Measurements from ENCODE around the gene DERA.

The DERA gene

GRCh38 chr12:16086462-16086861 lies 175.3 kb downstream of the DERA start:
- Histone ChIP-seq H3K4me3 (ENCODE audit: low read length) (no peak overlapping the region), H3K27me3 (ENCODE audit: control insufficient read depth, insufficient read depth, low read length) (no peaks in the 10 kb centered on the region), H3K9ac (ENCODE audit: low read depth, low read length) (no peak overlapping the region), H3K9me3 (replicated peaks; ENCODE audit: low read length) (no peaks in the 10 kb centered on the region), H3K4me2 (ENCODE audit: low read length) (no peak overlapping the region), H3K36me3 (ENCODE audit: insufficient read depth, low read length) (no peaks in the 10 kb centered on the region), H3K4me1 (ENCODE audit: control insufficient read depth, insufficient read depth, low read length) (no peaks in the 10 kb centered on the region)

GRCh38 chr12:16086942-16087341 lies 175.8 kb downstream of the DERA start:
- H3K4me2 ChIP-seq (ENCODE audit: low read length): no peak overlapping the region
- no peak overlapping the region for H3K9ac ChIP-seq (ENCODE audit: low read depth, low read length)
- H3K36me3 ChIP-seq (ENCODE audit: insufficient read depth, low read length): no peaks in the 10 kb centered on the region
- H3K4me3 ChIP-seq (ENCODE audit: low read length): no peak overlapping the region
- H3K4me1 ChIP-seq (ENCODE audit: control insufficient read depth, insufficient read depth, low read length): no peaks in the 10 kb centered on the region
- no peaks in the 10 kb centered on the region for H3K27me3 ChIP-seq (ENCODE audit: control insufficient read depth, insufficient read depth, low read length)
- no peaks in the 10 kb centered on the region for H3K9me3 ChIP-seq (replicated peaks; ENCODE audit: low read length)
